Measurements from ENCODE around the gene KCNIP1. TPM values are rescaled to one million over a fixed set of nuclear protein-coding genes. Genes with fewer than 3 reads are reported as not detected.
A peak's percentile ranks its signal among the peaks of the same experiment; 100 is the strongest.
"Not testable (repeated sequence)": the region's sequence is repeated elsewhere in the genome, so short reads cannot be mapped to it uniquely, and the experiment has no call there.

KCNIP1 gene
- total RNA-seq, 1 donor from 2014 or later = 33.6 TPM

GRCh38 chr5:170534941-170535340, 31.1 kb downstream of the KCNIP1 start:
- DNase-seq (ENCODE audit: low read depth in 2 of 2) = no peak

GRCh38 chr5:170536525-170536924, 32.7 kb downstream of the KCNIP1 start:
- no peak for DNase-seq (ENCODE audit: low read depth in 2 of 2)

- no peak for DNase-seq (ENCODE audit: low read depth in 2 of 2)
Measured at GRCh38 chr5:170537451-170538095, 33.8 kb downstream of the KCNIP1 start.

GRCh38 chr5:170538096-170538465, 34.3 kb downstream of the KCNIP1 start:
- no peak for DNase-seq (ENCODE audit: low read depth in 2 of 2)

GRCh38 chr5:170538696-170539586, 35.1 kb downstream of the KCNIP1 start:
- no peak for DNase-seq (ENCODE audit: low read depth in 2 of 2)

- DNase-seq (ENCODE audit: low read depth in 2 of 2) = no peak
Measured at GRCh38 chr5:170540271-170540670, 36.5 kb downstream of the KCNIP1 start.

GRCh38 chr5:170541146-170541769, 37.4 kb downstream of the KCNIP1 start:
- no peak for DNase-seq (ENCODE audit: low read depth in 2 of 2)

GRCh38 chr5:170542691-170543293, 39.0 kb downstream of the KCNIP1 start:
- DNase-seq (ENCODE audit: low read depth in 2 of 2) = no peak

- DNase-seq (ENCODE audit: low read depth in 2 of 2) = no peak
Measured at GRCh38 chr5:170545313-170545712, 41.5 kb downstream of the KCNIP1 start.

GRCh38 chr5:170545811-170546210, 42.0 kb downstream of the KCNIP1 start:
- DNase-seq (ENCODE audit: low read depth in 2 of 2) = no peak

GRCh38 chr5:170546282-170546681, 42.5 kb downstream of the KCNIP1 start:
- no peak for DNase-seq (ENCODE audit: low read depth in 2 of 2)

- not testable (repeated sequence) for DNase-seq (ENCODE audit: low read depth in 2 of 2)
Measured at GRCh38 chr5:170550382-170550781, 46.6 kb downstream of the KCNIP1 start.

GRCh38 chr5:170551076-170551475, 47.3 kb downstream of the KCNIP1 start:
- DNase-seq (ENCODE audit: low read depth in 2 of 2) = no peak

- no peak for DNase-seq (ENCODE audit: low read depth in 2 of 2)
Measured at GRCh38 chr5:170551622-170552021, 47.8 kb downstream of the KCNIP1 start.

- DNase-seq (ENCODE audit: low read depth in 2 of 2) = peak in 1 of 2 donors; percentile 29
Measured at GRCh38 chr5:170552621-170553115, 48.8 kb downstream of the KCNIP1 start.

GRCh38 chr5:170553218-170553617, 49.4 kb downstream of the KCNIP1 start:
- no peak for DNase-seq (ENCODE audit: low read depth in 2 of 2)

GRCh38 chr5:170554521-170555267, 50.9 kb downstream of the KCNIP1 start:
- no peak for DNase-seq (ENCODE audit: low read depth in 2 of 2)

GRCh38 chr5:170557314-170557713, 53.5 kb downstream of the KCNIP1 start:
- DNase-seq (ENCODE audit: low read depth in 2 of 2) = no peak

GRCh38 chr5:170559296-170559695, 55.5 kb downstream of the KCNIP1 start:
- no peak for DNase-seq (ENCODE audit: low read depth in 2 of 2)

GRCh38 chr5:170560938-170561337, 57.1 kb downstream of the KCNIP1 start:
- no peak for DNase-seq (ENCODE audit: low read depth in 2 of 2)
